ENCODE results near the gene CYTH4.

- TF ChIP-seq CTCF (IDR thresholded peaks at IDR 0.05 in 2 of 3, conservative IDR thresholded peaks at IDR 0.05 in 1 of 3; ENCODE audit: control insufficient read depth in 2 of 3, extremely low read depth in 1 of 3, insufficient read depth in 1 of 3, low read depth in 3 of 3, low read length in 3 of 3), result no peak
- TF ChIP-seq SIN3A (IDR thresholded peaks at IDR 0.05; ENCODE audit: low read depth, low read length), result no peak
- no peak for TF ChIP-seq SMC3 (IDR thresholded peaks at IDR 0.05; ENCODE audit: borderline replicate concordance, low read length)
- TF ChIP-seq USF2 (IDR thresholded peaks at IDR 0.05; ENCODE audit: borderline replicate concordance, low read depth, low read length), result no peak
- TF ChIP-seq RBBP5 (conservative IDR thresholded peaks at IDR 0.05), result no peak
Measured at GRCh38 chr22:37352481-37352880, 70.2 kb downstream of the CYTH4 start.

All from GM12878 (cell line).